ENCODE results near the gene SLC49A4. TPM values are rescaled to one million over a fixed set of nuclear protein-coding genes. Genes with fewer than 3 reads are reported as not detected.
A peak's percentile ranks its signal among the peaks of the same experiment; 100 is the strongest.

Gene SLC49A4
- total RNA-seq, 1 donor from 2014 or later, result 17.5 TPM

DNA sequence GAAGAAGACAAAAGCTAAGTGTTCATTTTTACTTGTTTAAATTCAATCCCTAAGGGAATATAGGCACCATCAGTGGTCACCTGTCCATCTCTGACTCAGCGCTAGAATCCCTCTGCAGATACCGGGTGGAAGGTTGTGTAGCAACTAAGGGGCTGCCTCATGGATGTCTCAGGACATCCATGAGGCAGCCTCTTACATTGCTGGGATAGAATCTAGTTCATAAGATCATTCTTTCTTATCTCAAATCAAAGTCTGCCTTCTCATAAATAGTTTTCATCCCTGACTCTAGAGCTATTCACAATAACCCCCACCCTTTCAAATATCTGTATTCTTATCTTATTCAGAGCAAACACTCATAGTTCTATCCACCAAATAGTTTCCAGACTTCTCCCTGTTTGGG is 39.4 kb upstream of the SLC49A4 start:
- no peak for DNase-seq (ENCODE audit: low spot score, unreplicated experiment)
- peaks cover 16% of the 10 kb centered on the region for H3K36me3 Mint-ChIP-seq (ENCODE audit: insufficient read depth)
- H3K27ac Mint-ChIP-seq, result peak overlapping the region; percentile 9
- TF ChIP-seq, protein P1, sequence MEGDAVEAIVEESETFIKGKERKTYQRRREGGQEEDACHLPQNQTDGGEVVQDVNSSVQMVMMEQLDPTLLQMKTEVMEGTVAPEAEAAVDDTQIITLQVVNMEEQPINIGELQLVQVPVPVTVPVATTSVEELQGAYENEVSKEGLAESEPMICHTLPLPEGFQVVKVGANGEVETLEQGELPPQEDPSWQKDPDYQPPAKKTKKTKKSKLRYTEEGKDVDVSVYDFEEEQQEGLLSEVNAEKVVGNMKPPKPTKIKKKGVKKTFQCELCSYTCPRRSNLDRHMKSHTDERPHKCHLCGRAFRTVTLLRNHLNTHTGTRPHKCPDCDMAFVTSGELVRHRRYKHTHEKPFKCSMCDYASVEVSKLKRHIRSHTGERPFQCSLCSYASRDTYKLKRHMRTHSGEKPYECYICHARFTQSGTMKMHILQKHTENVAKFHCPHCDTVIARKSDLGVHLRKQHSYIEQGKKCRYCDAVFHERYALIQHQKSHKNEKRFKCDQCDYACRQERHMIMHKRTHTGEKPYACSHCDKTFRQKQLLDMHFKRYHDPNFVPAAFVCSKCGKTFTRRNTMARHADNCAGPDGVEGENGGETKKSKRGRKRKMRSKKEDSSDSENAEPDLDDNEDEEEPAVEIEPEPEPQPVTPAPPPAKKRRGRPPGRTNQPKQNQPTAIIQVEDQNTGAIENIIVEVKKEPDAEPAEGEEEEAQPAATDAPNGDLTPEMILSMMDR (IDR thresholded peaks at IDR 0.05; ENCODE audit: unreplicated experiment), result no peak
- H3K27me3 Mint-ChIP-seq, result no peaks in the 10 kb centered on the region
- no peak overlapping the region for H3K4me3 Mint-ChIP-seq (ENCODE audit: low read depth)
- peaks cover 16% of the 10 kb centered on the region for H3K4me1 Mint-ChIP-seq (ENCODE audit: low read depth)
- H3K9me3 Mint-ChIP-seq (ENCODE audit: low read depth), result no peaks in the 10 kb centered on the region

DNA sequence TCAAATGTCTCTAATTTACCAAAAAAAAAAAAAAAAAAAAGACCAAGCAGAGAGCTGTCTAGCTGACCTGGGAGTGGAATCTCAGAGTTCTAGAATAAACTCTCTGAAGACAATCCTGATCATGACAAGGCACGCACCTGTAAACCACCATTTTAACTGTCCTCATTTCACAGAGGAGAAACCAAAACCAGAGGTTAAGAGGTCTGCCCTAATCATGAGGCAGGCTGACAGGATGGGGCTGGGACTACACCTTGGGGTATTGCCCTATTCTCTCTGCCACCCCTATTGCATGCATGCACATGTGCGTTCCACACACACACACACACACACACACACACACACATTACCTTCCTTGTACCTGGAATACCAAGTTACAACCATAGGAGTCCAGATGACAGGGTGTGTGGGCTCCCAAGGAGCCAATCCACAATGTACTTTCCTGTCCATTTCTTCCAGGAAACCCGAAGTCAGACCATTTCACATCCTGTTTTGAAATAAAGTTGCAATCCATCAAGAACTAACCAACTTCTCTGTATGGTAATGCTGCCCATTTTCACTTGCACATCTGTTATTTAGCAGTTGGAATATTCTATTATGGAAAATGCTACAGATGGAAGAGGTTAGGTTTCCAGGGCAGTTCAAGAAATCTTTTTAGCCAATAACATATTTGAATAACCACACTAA is 35.9 kb upstream of the SLC49A4 start:
- DNase-seq (ENCODE audit: low spot score, unreplicated experiment), result no peak
- H3K27ac Mint-ChIP-seq, result peak overlapping the region; percentile 3
- no peak overlapping the region for H3K4me3 Mint-ChIP-seq (ENCODE audit: low read depth)
- no peaks in the 10 kb centered on the region for H3K9me3 Mint-ChIP-seq (ENCODE audit: low read depth)
- H3K4me1 Mint-ChIP-seq (ENCODE audit: low read depth), result peaks cover 20% of the 10 kb centered on the region
- H3K36me3 Mint-ChIP-seq (ENCODE audit: insufficient read depth), result peaks cover 5% of the 10 kb centered on the region
- H3K27me3 Mint-ChIP-seq, result no peaks in the 10 kb centered on the region
- TF ChIP-seq, protein P1 (IDR thresholded peaks at IDR 0.05; ENCODE audit: unreplicated experiment), result no peak

DNA sequence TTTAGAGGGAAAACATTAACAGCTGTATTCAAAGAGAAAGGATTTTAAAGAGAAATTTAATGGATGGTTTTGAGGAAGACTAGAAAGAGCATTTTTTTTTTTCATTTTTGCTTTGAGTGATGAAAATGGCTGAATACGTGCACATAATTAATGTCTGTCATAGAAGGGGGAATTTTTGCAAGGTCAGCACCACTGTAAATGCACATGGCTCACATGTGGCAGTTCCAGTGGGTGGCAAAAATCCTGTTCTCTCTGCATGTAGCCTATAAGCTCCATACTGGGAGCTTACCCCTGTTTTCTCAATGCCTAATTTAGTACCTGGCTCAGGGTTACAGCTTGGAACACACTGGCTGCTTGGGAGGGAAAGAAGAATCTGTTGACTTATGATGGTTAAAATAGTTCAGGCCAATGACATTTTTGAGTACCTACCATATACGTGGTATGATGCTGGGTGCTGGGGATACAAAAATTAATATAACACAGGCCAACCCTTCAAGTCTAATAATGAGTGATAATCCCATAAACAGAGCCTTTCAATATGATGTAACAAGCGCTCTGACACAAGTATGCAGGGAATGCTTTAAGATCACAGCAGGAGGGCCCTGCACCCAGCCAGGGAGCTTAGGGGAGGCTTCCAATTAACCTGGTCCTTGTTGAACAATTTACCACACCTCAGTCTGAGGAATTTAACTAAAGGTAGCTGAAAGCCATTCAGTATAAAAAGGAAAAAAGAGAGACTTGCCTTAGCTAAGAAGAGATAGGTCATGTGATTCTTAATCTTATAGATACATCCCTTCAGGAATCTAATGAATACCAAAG is 34.2 kb upstream of the SLC49A4 start:
- Mint-ChIP-seq H3K4me3 (ENCODE audit: low read depth) (no peak overlapping the region), H3K9me3 (ENCODE audit: low read depth) (no peaks in the 10 kb centered on the region), H3K4me1 (ENCODE audit: low read depth) (peaks cover 17% of the 10 kb centered on the region), H3K27me3 (no peaks in the 10 kb centered on the region), H3K36me3 (ENCODE audit: insufficient read depth) (no peaks in the 10 kb centered on the region), H3K27ac (peak overlapping the region; percentile 87)
- DNase-seq (ENCODE audit: low spot score, unreplicated experiment), result no peak
- TF ChIP-seq, protein P1 (IDR thresholded peaks at IDR 0.05; ENCODE audit: unreplicated experiment), result no peak

DNA sequence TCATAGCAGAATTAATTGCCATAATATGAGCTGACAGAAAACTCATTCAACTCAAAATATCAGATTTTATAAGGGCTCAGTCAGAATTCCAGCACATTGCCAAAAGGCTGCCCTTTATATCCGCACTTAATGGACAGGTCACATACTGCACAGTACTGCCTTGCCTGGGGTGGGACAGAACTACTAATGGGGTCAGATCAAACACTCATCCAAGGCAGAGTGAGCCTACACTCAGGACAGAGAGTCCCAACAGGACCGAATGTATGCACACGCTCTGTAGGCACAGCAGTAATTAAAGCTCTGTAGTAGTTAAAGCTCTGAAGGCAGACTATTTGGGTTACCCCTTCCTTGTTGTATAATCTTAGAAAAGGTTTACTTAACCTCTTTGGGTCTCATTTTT is 28.4 kb upstream of the SLC49A4 start:
- Mint-ChIP-seq H3K9me3 (ENCODE audit: low read depth) (no peaks in the 10 kb centered on the region), H3K27me3 (no peaks in the 10 kb centered on the region), H3K4me1 (ENCODE audit: low read depth) (no peaks in the 10 kb centered on the region), H3K36me3 (ENCODE audit: insufficient read depth) (peaks cover 1% of the 10 kb centered on the region), H3K4me3 (ENCODE audit: low read depth) (no peak overlapping the region), H3K27ac (no peak overlapping the region)
- TF ChIP-seq, protein P1 (IDR thresholded peaks at IDR 0.05; ENCODE audit: unreplicated experiment), result no peak
- no peak for DNase-seq (ENCODE audit: low spot score, unreplicated experiment)

DNA sequence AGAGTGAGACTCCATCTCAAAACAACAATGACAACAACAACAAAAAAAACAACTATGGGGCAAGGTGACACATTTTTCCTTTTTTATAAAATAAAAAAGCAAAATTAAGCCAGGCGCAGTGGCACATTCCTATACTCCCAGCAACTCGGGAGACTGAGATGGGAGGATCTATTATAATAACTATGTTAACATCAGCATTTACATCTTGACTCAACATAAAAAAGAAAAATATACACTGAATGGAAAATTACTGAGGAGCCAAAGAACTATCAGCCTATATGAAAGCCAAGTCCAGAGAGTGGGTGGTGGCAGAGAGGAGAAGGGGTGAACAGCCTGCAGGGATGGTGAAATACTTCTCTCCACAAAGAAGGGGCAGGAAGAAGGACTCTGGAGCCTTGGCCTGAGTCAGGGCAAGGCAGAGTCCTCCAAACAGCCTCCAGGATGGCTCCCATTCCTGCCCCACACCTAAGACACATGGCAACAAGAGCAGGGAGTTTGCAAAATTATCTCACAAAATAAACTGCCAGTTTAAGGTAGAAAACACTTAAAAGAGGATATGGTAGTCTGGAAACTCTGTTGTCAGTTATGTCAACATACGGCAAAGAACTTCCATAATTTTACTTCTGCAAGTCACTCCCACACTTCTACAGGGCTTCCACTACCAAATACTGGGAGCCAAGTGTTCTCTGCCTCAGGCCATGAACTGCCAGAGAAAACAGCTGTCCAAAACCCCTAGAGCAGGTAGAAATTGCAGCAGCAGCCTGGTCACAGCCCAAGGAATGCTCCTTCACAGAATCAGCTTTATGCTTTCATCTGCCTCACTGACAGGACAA is 27.1 kb upstream of the SLC49A4 start:
- no peak overlapping the region for H3K27ac Mint-ChIP-seq
- no peak for DNase-seq (ENCODE audit: low spot score, unreplicated experiment)
- no peak overlapping the region for H3K4me3 Mint-ChIP-seq (ENCODE audit: low read depth)
- TF ChIP-seq, protein P1 (IDR thresholded peaks at IDR 0.05; ENCODE audit: unreplicated experiment), result no peak
- H3K36me3 Mint-ChIP-seq (ENCODE audit: insufficient read depth), result peaks cover 1% of the 10 kb centered on the region
- H3K4me1 Mint-ChIP-seq (ENCODE audit: low read depth), result no peaks in the 10 kb centered on the region
- no peaks in the 10 kb centered on the region for H3K27me3 Mint-ChIP-seq
- H3K9me3 Mint-ChIP-seq (ENCODE audit: low read depth), result no peaks in the 10 kb centered on the region
